Neural cell (in vitro differentiated cells): ENCODE measurements around the gene COBLL1. TPM values are rescaled to one million over a fixed set of nuclear protein-coding genes. Genes with fewer than 3 reads are reported as not detected.

Source experiments
- H2AFZ ChIP-seq: fragments of 200-600, 300-800 bp; sonication (generic), shearing (Covaris generic); 2 replicates; pipeline ENCODE4 v1.6.0; 2014; ENCODE audit warnings: low read depth, mild to moderate bottlenecking, antibody characterized with exemption, low read length, moderate library complexity
- H3F3A ChIP-seq: fragments of 200-600 bp; shearing (Covaris generic); 2 replicates; pipeline ENCODE4 v1.6.1; 2016; ENCODE audit warnings: mild to moderate bottlenecking, moderate library complexity, mixed read lengths, antibody characterized with exemption, low read length; ENCODE audit not compliant: insufficient read depth, poor library complexity, severe bottlenecking
- H3K27ac ChIP-seq: fragments of 200-600, 300-800 bp; sonication (generic), shearing (Covaris generic); 2 replicates; pipeline ENCODE4 v1.5.1; 2014; ENCODE audit warnings: mild to moderate bottlenecking, low read length, moderate library complexity
- H3K27me3 ChIP-seq: fragments of 300-800, 200-600 bp; sonication (generic), shearing (Covaris generic); 2 replicates; pipeline ENCODE4 v1.6.0; 2014; ENCODE audit warnings: mild to moderate bottlenecking, low read depth, low read length, moderate library complexity; ENCODE audit not compliant: insufficient read depth
- H3K36me3 ChIP-seq: fragments of 300-800, 200-600 bp; sonication (generic), shearing (Covaris generic); 2 replicates; pipeline ENCODE4 v1.5.1; 2014; ENCODE audit warnings: mild to moderate bottlenecking, antibody characterized with exemption, low read length, moderate library complexity; ENCODE audit not compliant: insufficient read depth
- H3K4me2 ChIP-seq: fragments of 300-800, 200-600 bp; sonication (generic), shearing (Covaris generic); 2 replicates; pipeline ENCODE4 v1.6.0; 2014; ENCODE audit warnings: mild to moderate bottlenecking, low read length
- H3K4me3 ChIP-seq: fragments of 300-800, 200-600 bp; sonication (generic), shearing (Covaris generic); 2 replicates; pipeline ENCODE4 v1.5.1; 2014; ENCODE audit warnings: mild to moderate bottlenecking, low read length, moderate library complexity
- H3K79me2 ChIP-seq: fragments of 200-600 bp; shearing (Covaris generic); replicated peaks from 2 replicates; pipeline ENCODE4 v1.6.0; 2014; ENCODE audit warnings: mild to moderate bottlenecking, low read length, moderate library complexity; ENCODE audit not compliant: insufficient read depth
- H3K9ac ChIP-seq: fragments of 300-800, 200-600 bp; sonication (generic), shearing (Covaris generic); 2 replicates; pipeline ENCODE4 v1.6.1; 2016; ENCODE audit warnings: mild to moderate bottlenecking, low read length, mixed read lengths
- H3K9me2 ChIP-seq: fragments of 200-600 bp; shearing (Covaris generic); 2 replicates; pipeline ENCODE4 v1.6.1; 2016; ENCODE audit warnings: mild to moderate bottlenecking, low read length, mixed read lengths; ENCODE audit not compliant: insufficient read depth
- H3K9me3 ChIP-seq: fragments of 200-600, 300-800 bp; sonication (generic), shearing (Covaris generic); 2 replicates; pipeline ENCODE4 v1.6.1; 2016; ENCODE audit warnings: mild to moderate bottlenecking, mixed run types, low read length, moderate library complexity, mixed read lengths
- H4K20me1 ChIP-seq: fragments of 200-600 bp; shearing (Covaris generic); 2 replicates; pipeline ENCODE4 v1.6.1; 2016; ENCODE audit warnings: mild to moderate bottlenecking, mixed run types; ENCODE audit not compliant: insufficient read depth
- CTCF ChIP-seq: fragments of 450-650 bp; IDR thresholded peaks from 2 replicates; pipeline ENCODE4 v1.5.1; 2014; ENCODE audit warnings: antibody characterized with exemption, mild to moderate bottlenecking, moderate library complexity; ENCODE audit not compliant: poor library complexity, severe bottlenecking
- EP300 ChIP-seq: fragments of 450-650 bp; conservative IDR thresholded peaks from 2 replicates; pipeline ENCODE4 v1.6.1; 2014; ENCODE audit warnings: antibody characterized with exemption, mild to moderate bottlenecking, moderate library complexity; ENCODE audit not compliant: poor library complexity, severe bottlenecking
- EZH2 ChIP-seq: fragments of 200-600, 300-800 bp; shearing (Covaris generic), sonication (generic); IDR thresholded peaks from 2 replicates; pipeline ENCODE4 v1.6.1; 2014; ENCODE audit warnings: antibody characterized with exemption, low read length, borderline replicate concordance, mild to moderate bottlenecking; ENCODE audit not compliant: insufficient read depth, poor library complexity, severe bottlenecking
- MXI1 ChIP-seq: fragments of 450-650 bp; conservative IDR thresholded peaks from 2 replicates; pipeline ENCODE4 v1.6.1; 2014; ENCODE audit warnings: antibody characterized with exemption, mild to moderate bottlenecking; ENCODE audit not compliant: poor library complexity, severe bottlenecking
- POLR2AphosphoS5 ChIP-seq: IDR thresholded peaks from 2 replicates; pipeline ENCODE4 v1.6.1; 2012
- RAD21 ChIP-seq: fragments of 450-650 bp; conservative IDR thresholded peaks from 2 replicates; pipeline ENCODE4 v1.6.1; 2014; ENCODE audit warnings: antibody characterized with exemption, mild to moderate bottlenecking, moderate library complexity
- REST ChIP-seq: IDR thresholded peaks from 2 replicates; pipeline ENCODE4 v1.6.1; 2012; ENCODE audit warnings: borderline replicate concordance
- SMC3 ChIP-seq: fragments of 450-650 bp; conservative IDR thresholded peaks from 2 replicates; pipeline ENCODE4 v1.6.1; 2014; ENCODE audit warnings: antibody characterized with exemption, mild to moderate bottlenecking, moderate library complexity; ENCODE audit not compliant: poor library complexity
- TAF1 ChIP-seq: IDR thresholded peaks from 2 replicates; pipeline ENCODE4 v1.6.1; 2012; ENCODE audit warnings: low read depth
- polyA plus RNA-seq: library from polyadenylated mRNA; depleted of rRNA; stranded (reverse); fragments of >200 nt; gene quantifications from 2 replicates; pipeline ENCODE4 v1.2.3, GENCODE V29; 2014

Gene COBLL1
- polyA plus RNA-seq, 1 donor from 2014 or later, result 0.11 TPM

GRCh38 chr2:164794432-164795231 is 47.0 kb downstream of the COBLL1 start:
- Histone ChIP-seq H2AFZ (no peak overlapping the region), H3K79me2 (no peaks in the 10 kb centered on the region), H3K4me3 (no peak overlapping the region), H3F3A (no peaks in the 10 kb centered on the region), H4K20me1 (no peaks in the 10 kb centered on the region), H3K27ac (no peak overlapping the region), H3K9me3 (no peaks in the 10 kb centered on the region), H3K36me3 (no peaks in the 10 kb centered on the region), H3K27me3 (no peaks in the 10 kb centered on the region), H3K4me2 (no peak overlapping the region), H3K9me2 (no peaks in the 10 kb centered on the region), H3K9ac (no peak overlapping the region)
- TF ChIP-seq TAF1 (no peak), SMC3 (no peak), POLR2AphosphoS5 (no peak), EP300 (no peak), CTCF (no peak), EZH2 (no peak), RAD21 (no peak), MXI1 (no peak), REST (no peak)

GRCh38 chr2:164794016-164794415 is 47.6 kb downstream of the COBLL1 start:
- Histone ChIP-seq H3K79me2 (no peaks in the 10 kb centered on the region), H3K27ac (no peak overlapping the region), H3K36me3 (no peaks in the 10 kb centered on the region), H2AFZ (no peak overlapping the region), H3K27me3 (no peaks in the 10 kb centered on the region), H4K20me1 (no peaks in the 10 kb centered on the region), H3K9me3 (no peaks in the 10 kb centered on the region), H3K9me2 (no peaks in the 10 kb centered on the region), H3K4me2 (no peak overlapping the region), H3F3A (no peaks in the 10 kb centered on the region), H3K9ac (no peak overlapping the region), H3K4me3 (no peak overlapping the region)
- no peak for TF ChIP-seq EZH2
- TF ChIP-seq CTCF, result no peak
- no peak for TF ChIP-seq SMC3
- no peak for TF ChIP-seq REST
- TF ChIP-seq EP300, result no peak
- no peak for TF ChIP-seq RAD21
- TF ChIP-seq TAF1, result no peak
- TF ChIP-seq MXI1, result no peak
- no peak for TF ChIP-seq POLR2AphosphoS5
